GM23338 (cell line): ENCODE results near the gene ARHGAP36.

Experiments
- EZH2 ChIP-seq: fragments of 200-600 bp; sonication (generic); IDR thresholded peaks from one replicate; pipeline ENCODE4 v1.8.0; 2017; ENCODE audit warnings: antibody characterized with exemption, mild to moderate bottlenecking, low read depth; ENCODE audit not compliant: unreplicated experiment
- EZH2phosphoT487 ChIP-seq: fragments of 200-600 bp; sonication (generic); IDR thresholded peaks from one replicate; pipeline ENCODE4 v1.8.1; 2018; ENCODE audit warnings: antibody characterized with exemption; ENCODE audit not compliant: unreplicated experiment
- POLR2AphosphoS5 ChIP-seq: IDR thresholded peaks from 2 replicates; pipeline ENCODE4 v1.6.1; 2016; ENCODE audit warnings: antibody characterized with exemption, low read depth
- REST ChIP-seq: IDR thresholded peaks from one replicate; pipeline ENCODE4 v1.6.1; 2018; ENCODE audit warnings: antibody characterized with exemption; ENCODE audit not compliant: unreplicated experiment
- STAT1 ChIP-seq: IDR thresholded peaks from one replicate; pipeline ENCODE4 v1.6.1; 2016; ENCODE audit warnings: antibody characterized with exemption; ENCODE audit not compliant: unreplicated experiment
- ZNF331 ChIP-seq: fragments of 250-450 bp; sonication (Bioruptor Pico); IDR thresholded peaks from 2 replicates; pipeline ENCODE4 v1.5.0; 2020; ENCODE audit warnings: low read depth, mild to moderate bottlenecking, moderate library complexity
- TF ChIP-seq, protein P1 (sequence below), 2 experiments: fragments of 200-600 bp in 1 of 2; sonication (generic) in 1 of 2; conservative IDR thresholded peaks; 2 replicates each; pipeline versions ENCODE4 v1.5.1 to v1.6.1; 2016 to 2017; ENCODE audit warnings: antibody characterized with exemption in 2 of 2, low read depth in 2 of 2, mild to moderate bottlenecking in 2 of 2, moderate library complexity in 1 of 2
- TF ChIP-seq, protein P2 (sequence below): IDR thresholded peaks from 2 replicates; pipeline ENCODE4 v1.6.1; 2016; ENCODE audit warnings: antibody characterized with exemption

DNA sequence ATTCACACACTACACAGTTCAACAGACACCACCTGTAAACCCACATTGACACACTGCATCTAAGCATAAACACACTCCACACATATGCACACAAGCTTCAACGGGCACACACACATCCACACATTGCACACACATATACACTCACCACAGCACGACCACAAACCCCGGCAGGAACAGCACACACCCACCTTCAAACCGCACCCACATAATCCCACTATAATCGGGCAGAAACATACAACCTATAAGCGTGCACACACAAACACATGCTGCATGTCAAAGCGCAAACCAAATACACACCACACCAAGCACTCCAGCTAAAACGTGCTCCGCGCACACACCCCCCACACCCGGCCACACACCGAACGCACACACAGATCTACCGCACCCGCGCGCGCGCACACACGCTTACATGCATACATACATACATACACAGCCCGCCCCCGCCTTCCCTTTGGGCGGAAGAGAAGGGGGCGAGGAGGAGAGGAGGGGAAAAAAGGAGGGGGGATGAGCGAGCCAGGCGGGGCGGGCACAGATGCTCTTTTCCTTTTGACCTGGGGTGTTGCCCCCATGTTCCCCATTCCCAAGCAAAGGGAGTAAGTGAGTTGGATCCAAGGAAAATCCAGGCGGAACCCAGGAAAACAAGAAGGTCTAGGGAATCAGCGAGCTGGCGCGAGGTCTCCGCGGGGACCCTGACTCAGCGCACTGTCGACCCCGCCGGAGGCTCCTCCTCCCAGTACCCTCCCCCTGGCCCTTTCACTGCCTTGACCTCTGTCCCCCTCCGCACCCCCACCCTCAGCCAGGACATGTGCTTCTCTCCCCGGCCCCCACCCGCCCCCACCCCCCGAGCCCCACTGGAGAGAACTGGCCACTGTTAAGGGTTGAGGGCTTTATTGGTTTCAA, 9.9 kb downstream of the ARHGAP36 start:
- TF ChIP-seq, protein P1, sequence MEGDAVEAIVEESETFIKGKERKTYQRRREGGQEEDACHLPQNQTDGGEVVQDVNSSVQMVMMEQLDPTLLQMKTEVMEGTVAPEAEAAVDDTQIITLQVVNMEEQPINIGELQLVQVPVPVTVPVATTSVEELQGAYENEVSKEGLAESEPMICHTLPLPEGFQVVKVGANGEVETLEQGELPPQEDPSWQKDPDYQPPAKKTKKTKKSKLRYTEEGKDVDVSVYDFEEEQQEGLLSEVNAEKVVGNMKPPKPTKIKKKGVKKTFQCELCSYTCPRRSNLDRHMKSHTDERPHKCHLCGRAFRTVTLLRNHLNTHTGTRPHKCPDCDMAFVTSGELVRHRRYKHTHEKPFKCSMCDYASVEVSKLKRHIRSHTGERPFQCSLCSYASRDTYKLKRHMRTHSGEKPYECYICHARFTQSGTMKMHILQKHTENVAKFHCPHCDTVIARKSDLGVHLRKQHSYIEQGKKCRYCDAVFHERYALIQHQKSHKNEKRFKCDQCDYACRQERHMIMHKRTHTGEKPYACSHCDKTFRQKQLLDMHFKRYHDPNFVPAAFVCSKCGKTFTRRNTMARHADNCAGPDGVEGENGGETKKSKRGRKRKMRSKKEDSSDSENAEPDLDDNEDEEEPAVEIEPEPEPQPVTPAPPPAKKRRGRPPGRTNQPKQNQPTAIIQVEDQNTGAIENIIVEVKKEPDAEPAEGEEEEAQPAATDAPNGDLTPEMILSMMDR (conservative IDR thresholded peaks at IDR 0.05; ENCODE audit: low read depth in 2 of 2): no peak
- TF ChIP-seq STAT1: no peak
- TF ChIP-seq EZH2: peak; percentile 45
- no peak for TF ChIP-seq ZNF331 (CRISPR knock-in tag)
- TF ChIP-seq POLR2AphosphoS5: no peak
- no peak for TF ChIP-seq EZH2phosphoT487
- TF ChIP-seq REST: no peak
- TF ChIP-seq, protein P2, sequence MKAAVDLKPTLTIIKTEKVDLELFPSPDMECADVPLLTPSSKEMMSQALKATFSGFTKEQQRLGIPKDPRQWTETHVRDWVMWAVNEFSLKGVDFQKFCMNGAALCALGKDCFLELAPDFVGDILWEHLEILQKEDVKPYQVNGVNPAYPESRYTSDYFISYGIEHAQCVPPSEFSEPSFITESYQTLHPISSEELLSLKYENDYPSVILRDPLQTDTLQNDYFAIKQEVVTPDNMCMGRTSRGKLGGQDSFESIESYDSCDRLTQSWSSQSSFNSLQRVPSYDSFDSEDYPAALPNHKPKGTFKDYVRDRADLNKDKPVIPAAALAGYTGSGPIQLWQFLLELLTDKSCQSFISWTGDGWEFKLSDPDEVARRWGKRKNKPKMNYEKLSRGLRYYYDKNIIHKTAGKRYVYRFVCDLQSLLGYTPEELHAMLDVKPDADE: no peak
